ENCODE results near the gene FAM171A1.
A peak's percentile ranks its signal among the peaks of the same experiment; 100 is the strongest.

FAM171A1 gene

DNA sequence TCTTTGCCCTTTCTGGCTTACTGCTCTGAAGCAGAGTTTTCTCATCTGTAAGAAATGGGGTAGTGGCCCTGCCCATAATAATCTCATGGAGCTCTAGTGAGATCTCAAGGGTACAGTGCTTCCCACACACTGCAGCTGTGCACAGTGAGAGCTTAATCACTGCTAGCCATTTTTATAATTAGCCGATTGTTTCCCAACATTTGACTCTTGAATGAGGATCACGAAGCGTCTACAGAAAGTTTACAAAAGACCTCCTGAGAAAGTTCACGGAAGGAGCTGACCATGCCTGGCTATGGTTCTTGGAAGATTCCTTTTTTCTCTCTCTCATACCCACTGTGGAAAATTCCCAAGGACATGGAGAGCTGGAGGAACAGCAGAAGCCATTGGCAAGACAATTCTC, 70.4 kb downstream of the FAM171A1 start:
- TF ChIP-seq TAF1 (IDR thresholded peaks at IDR 0.05; ENCODE audit: low read depth, low read length) (no peak), SPI1 (IDR thresholded peaks at IDR 0.05; ENCODE audit: low read depth, low read length) (no peak), PAX5 (IDR thresholded peaks at IDR 0.05; ENCODE audit: insufficient read depth, low read length, severe bottlenecking) (no peak), POU2F2 (IDR thresholded peaks at IDR 0.05; ENCODE audit: low read depth, low read length) (no peak), POLR2A (IDR thresholded peaks at IDR 0.05; ENCODE audit: low read depth, low read length) (no peak), POLR2AphosphoS5 (IDR thresholded peaks at IDR 0.05; ENCODE audit: low read depth, low read length) (no peak)
- FAIRE-seq, result no peak

DNA sequence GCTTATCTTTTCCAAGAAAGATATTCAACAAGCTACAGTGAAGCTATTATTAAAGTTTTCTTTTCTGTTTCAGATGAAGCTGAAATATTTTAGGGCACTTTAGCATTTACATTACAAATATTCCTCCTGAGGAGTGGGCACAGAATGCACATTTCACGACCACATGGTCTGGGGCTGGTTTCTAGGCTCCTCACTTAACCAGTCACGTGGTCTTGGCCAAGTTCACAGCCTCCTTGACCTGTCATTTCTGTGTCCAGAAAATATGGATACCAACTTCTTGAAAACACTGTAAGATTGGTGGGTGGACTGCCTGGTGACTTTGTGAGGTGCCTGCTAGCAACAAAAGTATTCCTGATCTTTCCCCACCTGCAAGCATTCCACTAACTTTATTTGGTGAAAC, 70.9 kb downstream of the FAM171A1 start:
- TF ChIP-seq PAX5 (IDR thresholded peaks at IDR 0.05; ENCODE audit: insufficient read depth, low read length, severe bottlenecking) (no peak), SPI1 (IDR thresholded peaks at IDR 0.05; ENCODE audit: low read depth, low read length) (no peak), POU2F2 (IDR thresholded peaks at IDR 0.05; ENCODE audit: low read depth, low read length) (no peak), POLR2AphosphoS5 (IDR thresholded peaks at IDR 0.05; ENCODE audit: low read depth, low read length) (no peak), POLR2A (IDR thresholded peaks at IDR 0.05; ENCODE audit: low read depth, low read length) (no peak), TAF1 (IDR thresholded peaks at IDR 0.05; ENCODE audit: low read depth, low read length) (no peak)
- no peak for FAIRE-seq
- no peak for DNase-seq (ENCODE audit: insufficient read length, low spot score)

More for the DNA sequence above, 70.4 kb downstream of the FAM171A1 start:
- DNase-seq (ENCODE audit: insufficient read length, low spot score), result no peak

DNA sequence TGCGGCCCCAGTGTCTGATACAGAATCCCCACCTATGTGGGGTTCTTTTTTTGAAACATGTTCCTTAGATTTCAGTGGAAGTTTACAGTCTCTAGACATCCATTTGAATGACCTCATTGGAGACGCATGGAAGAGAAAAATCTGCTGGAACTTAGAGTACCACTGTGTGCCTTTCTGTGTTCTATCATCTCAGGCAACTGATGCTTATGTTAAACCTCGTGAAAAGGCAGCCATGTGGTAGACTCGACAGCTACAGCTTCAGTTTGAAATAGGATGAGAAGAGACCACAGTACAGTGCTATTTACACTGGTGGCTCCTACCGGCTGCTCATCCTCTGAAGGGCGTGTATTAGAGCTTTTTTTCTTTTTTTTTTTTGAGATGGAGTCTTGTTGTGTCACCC, 74.4 kb downstream of the FAM171A1 start:
- FAIRE-seq (no peak), DNase-seq (ENCODE audit: insufficient read length, low spot score) (no peak)
- TF ChIP-seq SPI1 (IDR thresholded peaks at IDR 0.05; ENCODE audit: low read depth, low read length), result no peak
- no peak for TF ChIP-seq POLR2A (IDR thresholded peaks at IDR 0.05; ENCODE audit: low read depth, low read length)
- no peak for TF ChIP-seq PAX5 (IDR thresholded peaks at IDR 0.05; ENCODE audit: insufficient read depth, low read length, severe bottlenecking)
- TF ChIP-seq TAF1 (IDR thresholded peaks at IDR 0.05; ENCODE audit: low read depth, low read length), result no peak
- TF ChIP-seq POLR2AphosphoS5 (IDR thresholded peaks at IDR 0.05; ENCODE audit: low read depth, low read length), result no peak
- TF ChIP-seq POU2F2 (IDR thresholded peaks at IDR 0.05; ENCODE audit: low read depth, low read length), result no peak

DNA sequence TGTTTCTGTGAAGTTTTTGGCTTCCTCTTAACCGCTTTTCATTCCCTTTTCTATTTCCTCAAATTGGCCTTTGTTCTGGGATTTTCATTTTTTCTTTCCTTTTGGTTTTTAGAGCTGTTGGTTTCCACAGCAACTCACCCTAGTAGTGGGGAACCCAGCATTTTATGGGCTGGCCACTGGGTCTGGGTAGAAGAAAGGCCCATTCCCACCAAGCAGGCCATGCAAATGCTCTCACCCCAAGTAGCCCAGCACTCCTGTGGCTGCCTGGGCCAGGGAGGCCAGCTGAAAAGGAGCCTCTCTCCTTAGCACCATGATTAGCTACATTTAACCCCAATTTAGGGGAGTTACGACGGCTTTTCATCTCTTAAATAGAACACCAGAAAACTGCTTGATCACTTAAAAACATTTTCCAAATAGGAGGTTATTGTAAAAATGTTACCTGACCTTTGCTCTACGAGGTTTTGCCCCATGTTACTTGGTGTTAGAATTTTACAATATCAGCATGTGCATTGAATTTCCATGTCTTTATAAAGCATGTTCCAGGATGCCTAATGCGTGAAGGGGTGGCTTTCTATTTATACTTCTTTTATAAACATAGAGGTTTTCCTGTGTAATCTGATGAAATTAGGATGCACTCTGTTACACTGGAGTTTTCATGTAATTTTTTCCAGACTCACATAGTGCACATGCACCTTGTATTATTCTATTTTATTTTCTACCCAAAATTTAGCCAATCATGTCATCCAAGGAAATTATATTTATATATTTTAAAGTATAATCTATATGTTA, 75.4 kb downstream of the FAM171A1 start:
- TF ChIP-seq SPI1 (IDR thresholded peaks at IDR 0.05; ENCODE audit: low read depth, low read length), result no peak
- no peak for TF ChIP-seq POLR2AphosphoS5 (IDR thresholded peaks at IDR 0.05; ENCODE audit: low read depth, low read length)
- TF ChIP-seq TAF1 (IDR thresholded peaks at IDR 0.05; ENCODE audit: low read depth, low read length), result no peak
- TF ChIP-seq PAX5 (IDR thresholded peaks at IDR 0.05; ENCODE audit: insufficient read depth, low read length, severe bottlenecking), result no peak
- TF ChIP-seq POU2F2 (IDR thresholded peaks at IDR 0.05; ENCODE audit: low read depth, low read length), result no peak
- no peak for TF ChIP-seq POLR2A (IDR thresholded peaks at IDR 0.05; ENCODE audit: low read depth, low read length)
- no peak for DNase-seq (ENCODE audit: insufficient read length, low spot score)
- no peak for FAIRE-seq

DNA sequence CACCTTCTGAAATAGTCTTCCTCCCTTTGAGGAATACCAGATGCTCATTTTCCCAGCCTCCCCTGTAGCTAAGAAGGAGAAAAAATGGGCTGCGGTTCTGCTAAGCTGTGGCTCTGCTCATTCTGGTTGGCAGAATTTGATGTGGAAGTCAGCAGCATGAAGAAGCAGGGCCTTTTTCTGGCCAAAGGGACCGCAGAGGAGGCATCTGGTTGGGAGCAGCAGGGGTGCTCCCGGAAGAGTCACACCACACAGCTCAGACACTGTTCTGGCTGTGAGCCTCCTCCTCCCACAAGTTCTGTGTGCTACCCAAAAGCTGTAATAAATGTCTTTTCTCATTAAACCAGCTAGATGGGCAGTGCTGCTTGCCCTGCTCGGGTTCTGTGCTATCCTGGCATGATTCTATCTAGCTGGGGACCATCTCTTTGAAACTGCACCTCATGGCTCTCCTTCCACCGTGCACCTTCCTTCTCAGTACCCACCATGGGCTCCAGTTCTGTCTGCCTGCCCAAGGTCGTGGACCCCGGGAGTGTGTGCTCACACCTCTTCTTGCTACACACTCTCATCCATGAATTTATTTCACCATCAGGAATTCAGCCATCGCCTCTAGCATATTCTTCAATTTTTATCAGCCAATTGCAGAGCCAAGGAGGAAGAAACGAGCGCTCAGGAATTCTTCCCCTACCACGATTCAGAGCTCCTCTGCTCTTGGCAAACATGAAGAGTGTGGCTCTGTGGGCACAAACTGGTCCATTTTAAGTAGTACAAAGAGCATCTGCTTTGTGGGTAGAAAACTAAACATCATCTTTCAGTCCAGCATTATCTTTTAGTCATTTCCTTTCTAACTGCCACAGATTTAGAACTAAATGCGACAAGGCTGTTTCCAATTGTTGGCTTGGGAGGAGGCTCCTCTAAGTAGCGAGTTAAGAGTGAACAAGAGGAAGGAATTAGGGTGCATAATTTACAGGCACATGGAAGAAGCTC, 76.9 kb downstream of the FAM171A1 start:
- TF ChIP-seq PAX5 (IDR thresholded peaks at IDR 0.05; ENCODE audit: insufficient read depth, low read length, severe bottlenecking) (no peak), POLR2A (IDR thresholded peaks at IDR 0.05; ENCODE audit: low read depth, low read length) (no peak), POU2F2 (IDR thresholded peaks at IDR 0.05; ENCODE audit: low read depth, low read length) (no peak), SPI1 (IDR thresholded peaks at IDR 0.05; ENCODE audit: low read depth, low read length) (no peak)
- FAIRE-seq (no peak), DNase-seq (ENCODE audit: insufficient read length, low spot score) (no peak)

DNA sequence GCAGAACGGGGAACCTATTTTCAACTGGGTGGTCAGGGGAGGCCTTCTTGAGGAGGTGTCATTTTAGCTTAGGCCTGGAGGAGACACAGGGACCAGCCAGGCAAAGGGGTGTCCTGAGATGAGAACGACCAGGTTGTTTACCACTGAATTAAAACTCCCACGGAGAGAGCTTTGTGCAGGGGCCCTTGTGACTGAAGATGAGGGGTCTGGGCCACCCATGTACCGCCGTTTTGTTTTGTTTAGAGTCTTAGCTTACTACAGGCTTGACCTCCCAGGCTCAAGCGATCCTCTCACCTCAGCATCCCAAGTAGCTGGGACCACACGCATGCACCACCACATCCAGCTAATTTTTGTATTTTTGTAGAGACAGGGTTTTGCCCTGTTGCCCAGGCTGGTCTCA, 80.4 kb downstream of the FAM171A1 start:
- TF ChIP-seq POLR2A (IDR thresholded peaks at IDR 0.05; ENCODE audit: low read depth, low read length), result no peak
- no peak for TF ChIP-seq SPI1 (IDR thresholded peaks at IDR 0.05; ENCODE audit: low read depth, low read length)
- TF ChIP-seq POU2F2 (IDR thresholded peaks at IDR 0.05; ENCODE audit: low read depth, low read length), result no peak
- no peak for TF ChIP-seq POLR2AphosphoS5 (IDR thresholded peaks at IDR 0.05; ENCODE audit: low read depth, low read length)
- no peak for TF ChIP-seq TAF1 (IDR thresholded peaks at IDR 0.05; ENCODE audit: low read depth, low read length)
- no peak for TF ChIP-seq PAX5 (IDR thresholded peaks at IDR 0.05; ENCODE audit: insufficient read depth, low read length, severe bottlenecking)
- DNase-seq (ENCODE audit: insufficient read length, low spot score), result no peak
- FAIRE-seq, result no peak

DNA sequence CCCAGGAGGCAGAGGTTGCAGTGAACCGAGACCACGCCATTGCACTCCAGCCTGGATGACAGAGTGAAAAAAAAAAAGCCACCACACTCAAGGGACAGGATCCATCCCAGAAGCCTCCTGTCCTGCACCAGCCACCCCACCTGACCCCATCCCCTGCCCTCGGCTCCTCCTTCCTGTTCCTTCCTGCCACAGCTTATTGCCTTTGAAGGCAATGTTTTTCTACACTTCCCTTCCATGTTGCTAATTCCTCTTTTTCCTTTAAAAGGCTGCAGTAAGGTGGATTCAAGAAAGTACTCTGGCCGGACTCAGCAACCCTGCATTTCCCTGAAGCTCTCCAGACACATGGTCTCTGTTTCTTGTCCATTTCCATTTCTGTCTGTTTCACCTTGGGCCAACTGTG, 80.9 kb downstream of the FAM171A1 start:
- DNase-seq (ENCODE audit: insufficient read length, low spot score) (no peak), FAIRE-seq (no peak)
- TF ChIP-seq TAF1 (IDR thresholded peaks at IDR 0.05; ENCODE audit: low read depth, low read length), result no peak

DNA sequence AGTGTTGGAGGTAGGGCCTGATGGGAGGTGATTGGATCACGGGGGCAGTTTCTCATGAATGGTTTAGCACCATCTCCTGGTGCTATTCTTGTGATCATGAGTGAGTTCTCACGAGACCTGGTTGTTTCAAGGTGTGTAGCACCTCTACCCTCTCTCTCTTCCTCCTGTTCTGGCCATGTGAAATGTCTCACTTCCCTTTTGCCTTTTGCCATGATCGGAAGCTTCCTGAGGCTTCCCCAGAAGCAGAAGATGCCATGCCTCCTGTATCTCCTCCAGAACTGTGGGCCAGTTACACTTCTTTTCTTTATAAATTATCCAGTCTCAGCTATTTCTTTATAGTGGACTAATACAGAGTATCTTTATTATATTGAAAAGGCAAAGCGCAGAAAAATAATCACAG, 90.1 kb downstream of the FAM171A1 start:
- peak; percentile 66 for TF ChIP-seq SPI1 (IDR thresholded peaks at IDR 0.05; ENCODE audit: low read depth, low read length)
- no peak for TF ChIP-seq POU2F2 (IDR thresholded peaks at IDR 0.05; ENCODE audit: low read depth, low read length)
- no peak for DNase-seq (ENCODE audit: insufficient read length, low spot score)
- FAIRE-seq, result no peak

DNA sequence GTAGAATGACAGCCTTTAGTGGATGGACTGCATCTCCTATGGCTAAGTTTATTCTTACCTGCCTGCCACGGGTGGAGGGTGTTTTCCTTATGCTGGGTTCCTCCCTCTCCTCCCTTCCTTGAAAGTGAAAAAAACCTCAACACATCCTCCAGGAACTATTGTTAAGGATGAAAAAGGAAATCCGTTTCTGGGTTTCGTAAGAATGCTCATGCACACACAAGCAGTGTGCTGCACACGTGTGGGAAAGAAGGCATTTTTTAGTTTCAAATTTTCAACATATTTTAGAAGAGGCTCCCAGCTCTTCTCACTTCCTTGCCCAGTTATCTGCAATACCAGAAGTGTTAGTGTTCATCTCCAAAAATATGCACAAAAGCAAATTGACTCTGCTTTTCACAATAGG, 90.6 kb downstream of the FAM171A1 start:
- FAIRE-seq (no peak), DNase-seq (ENCODE audit: insufficient read length, low spot score) (no peak)
- TF ChIP-seq POLR2A (IDR thresholded peaks at IDR 0.05; ENCODE audit: low read depth, low read length), result no peak
- no peak for TF ChIP-seq POU2F2 (IDR thresholded peaks at IDR 0.05; ENCODE audit: low read depth, low read length)
- no peak for TF ChIP-seq PAX5 (IDR thresholded peaks at IDR 0.05; ENCODE audit: insufficient read depth, low read length, severe bottlenecking)
- TF ChIP-seq POLR2AphosphoS5 (IDR thresholded peaks at IDR 0.05; ENCODE audit: low read depth, low read length), result no peak
- TF ChIP-seq SPI1 (IDR thresholded peaks at IDR 0.05; ENCODE audit: low read depth, low read length), result no peak
- no peak for TF ChIP-seq TAF1 (IDR thresholded peaks at IDR 0.05; ENCODE audit: low read depth, low read length)

All from GM12891 (cell line).